Tibial nerve (tissue), 4 donors: Measurements from ENCODE around the gene ZBTB34.

Experiments
- EP300 ChIP-seq, 2 donors: sonication (generic); formaldehyde crosslinking; IDR thresholded peaks; one replicate each; pipeline ENCODE4 v1.6.1; 2017; ENCODE audit warnings: antibody characterized with exemption in 2 of 2, mild to moderate bottlenecking in 1 of 2
- POLR2A ChIP-seq, 2 donors: fragments of 450-650 bp; IDR thresholded peaks; one replicate each; pipeline ENCODE4 v1.6.1; 2017; ENCODE audit warnings: antibody characterized with exemption in 2 of 2, mild to moderate bottlenecking in 2 of 2, moderate library complexity in 2 of 2
- TF ChIP-seq, protein P1 (sequence below), 5 experiments: fragments of 200-600 bp in 3 of 5; fragments of 450-650 bp in 2 of 5; sonication (generic) in 3 of 5; IDR thresholded peaks; one replicate each; pipeline ENCODE4 v1.5.1; 2016 to 2019; ENCODE audit warnings: antibody characterized with exemption in 5 of 5, mild to moderate bottlenecking in 3 of 5, moderate library complexity in 2 of 5

DNA sequence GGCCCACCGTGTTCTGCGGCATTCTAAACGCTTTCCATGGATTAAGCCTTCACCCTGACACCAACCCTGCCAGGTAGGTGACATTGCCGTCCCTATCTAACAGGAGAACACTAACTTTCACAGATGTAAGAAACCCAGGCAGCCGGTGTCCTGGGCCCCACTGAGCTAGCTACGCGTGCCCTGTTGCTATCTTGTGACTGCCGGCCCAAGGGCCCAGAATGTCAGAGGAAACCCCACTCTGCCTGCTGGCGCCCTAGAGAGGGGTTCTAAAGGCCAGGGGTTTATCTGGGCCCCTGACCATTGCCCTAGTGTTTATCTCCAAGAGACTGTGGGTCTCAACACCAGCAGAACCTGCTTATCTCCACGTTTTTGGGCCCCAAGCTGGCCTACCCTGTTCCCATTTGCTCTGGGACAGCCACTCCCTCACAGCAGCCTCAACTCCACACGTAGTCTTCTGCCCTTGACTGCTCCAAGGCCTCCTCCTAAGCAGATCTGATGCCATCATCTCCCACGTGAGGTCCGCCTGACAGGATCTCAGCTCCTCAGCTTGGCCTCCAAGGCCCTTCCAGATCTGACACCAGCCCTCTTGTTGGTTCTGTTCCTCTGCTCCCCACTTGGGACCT, 18.1 kb upstream of the ZBTB34 start:
- TF ChIP-seq, protein P1, sequence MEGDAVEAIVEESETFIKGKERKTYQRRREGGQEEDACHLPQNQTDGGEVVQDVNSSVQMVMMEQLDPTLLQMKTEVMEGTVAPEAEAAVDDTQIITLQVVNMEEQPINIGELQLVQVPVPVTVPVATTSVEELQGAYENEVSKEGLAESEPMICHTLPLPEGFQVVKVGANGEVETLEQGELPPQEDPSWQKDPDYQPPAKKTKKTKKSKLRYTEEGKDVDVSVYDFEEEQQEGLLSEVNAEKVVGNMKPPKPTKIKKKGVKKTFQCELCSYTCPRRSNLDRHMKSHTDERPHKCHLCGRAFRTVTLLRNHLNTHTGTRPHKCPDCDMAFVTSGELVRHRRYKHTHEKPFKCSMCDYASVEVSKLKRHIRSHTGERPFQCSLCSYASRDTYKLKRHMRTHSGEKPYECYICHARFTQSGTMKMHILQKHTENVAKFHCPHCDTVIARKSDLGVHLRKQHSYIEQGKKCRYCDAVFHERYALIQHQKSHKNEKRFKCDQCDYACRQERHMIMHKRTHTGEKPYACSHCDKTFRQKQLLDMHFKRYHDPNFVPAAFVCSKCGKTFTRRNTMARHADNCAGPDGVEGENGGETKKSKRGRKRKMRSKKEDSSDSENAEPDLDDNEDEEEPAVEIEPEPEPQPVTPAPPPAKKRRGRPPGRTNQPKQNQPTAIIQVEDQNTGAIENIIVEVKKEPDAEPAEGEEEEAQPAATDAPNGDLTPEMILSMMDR (IDR thresholded peaks at IDR 0.05), result no peak
- TF ChIP-seq EP300 (IDR thresholded peaks at IDR 0.05) (no peak), POLR2A (IDR thresholded peaks at IDR 0.05) (no peak)
